Stimulated activated CD4-positive, alpha-beta T cell treated with anti-CD3 and anti-CD28 coated beads, Interleukin-1b, Interleukin-23, amount 100 ng/mL, for 48 hours (primary cell): ENCODE measurements around the gene RAB34.

Experiments
- DNase-seq: peaks from one replicate; pipeline ENCODE4 v3.0.0-alpha.2; 2020

The RAB34 gene

DNA sequence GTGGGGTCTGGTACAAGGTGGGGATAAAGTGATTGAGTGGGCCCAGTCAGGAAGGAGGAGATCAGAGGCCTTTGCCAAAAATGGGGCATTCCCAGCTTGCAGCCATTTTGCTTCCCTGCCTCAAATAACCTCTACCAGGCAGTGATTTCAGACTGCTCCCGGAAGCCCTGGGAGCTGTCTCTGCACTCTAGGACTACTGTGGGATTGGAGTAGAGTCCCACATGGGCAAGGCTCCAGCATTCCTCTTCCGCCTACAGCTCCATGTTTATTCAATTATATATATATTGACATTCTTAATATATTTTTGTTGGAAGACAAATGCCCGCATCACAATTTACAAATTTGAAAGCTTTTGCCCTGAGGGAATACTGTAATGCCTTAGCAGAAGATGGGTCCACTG, 42.2 kb downstream of the RAB34 start:
- DNase-seq, result no peak

DNA sequence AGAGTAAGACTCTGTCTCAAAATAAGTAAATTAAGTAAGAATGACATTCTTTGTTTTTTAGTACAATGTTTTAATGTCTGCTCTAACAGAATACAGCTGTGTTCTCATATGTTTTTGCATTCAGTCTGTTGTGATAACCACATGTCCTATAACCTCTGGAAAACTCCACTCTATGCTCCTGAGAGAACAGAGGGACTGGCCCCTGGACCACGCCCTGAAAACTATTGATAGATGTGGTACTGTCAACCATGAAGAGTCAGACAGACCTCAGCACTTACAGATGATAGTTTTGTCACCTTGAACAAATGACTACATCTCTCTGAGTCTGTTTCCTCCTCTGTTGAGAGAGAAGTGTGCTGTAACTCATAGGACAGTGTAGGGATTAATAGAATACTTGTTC, 47.8 kb downstream of the RAB34 start:
- DNase-seq, result no peak

DNA sequence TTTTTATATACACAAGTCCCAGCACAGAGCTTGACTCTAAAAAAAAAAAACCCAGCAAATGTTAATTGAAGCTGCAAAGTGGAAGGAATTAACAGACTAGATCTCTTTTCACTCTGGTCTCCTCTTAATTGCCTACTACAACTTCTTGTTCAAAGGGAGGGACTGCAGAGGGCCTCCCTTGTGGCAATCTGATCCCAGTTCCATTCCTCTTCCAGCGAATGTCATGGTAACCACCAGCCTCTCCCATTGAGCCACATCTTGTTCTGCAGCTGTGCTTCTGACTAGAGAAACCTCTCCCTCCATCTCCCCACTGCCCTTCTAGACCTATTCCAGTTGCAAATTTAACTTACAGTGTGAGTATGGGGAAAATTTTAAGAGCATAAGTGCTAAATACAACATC, 49.8 kb downstream of the RAB34 start:
- DNase-seq, result no peak

DNA sequence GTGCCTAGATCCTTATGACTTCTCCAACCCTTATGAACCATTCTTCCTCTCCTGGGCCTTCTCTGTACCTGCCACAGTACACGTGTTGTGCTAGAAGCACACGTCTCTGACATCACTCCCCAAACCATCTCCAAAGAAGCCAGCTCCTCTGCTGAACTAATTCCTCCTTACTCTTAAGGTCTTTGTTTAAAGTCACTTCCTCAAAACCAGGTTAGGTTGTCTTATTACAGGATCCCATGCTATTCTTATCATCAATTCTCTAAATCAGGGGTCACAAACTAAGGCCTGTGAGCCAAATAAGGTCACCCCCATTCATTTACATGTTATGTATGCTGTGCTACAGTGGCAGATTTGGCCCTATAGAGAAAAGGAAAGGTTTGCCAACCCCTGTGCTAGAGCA, 51.7 kb downstream of the RAB34 start:
- no peak for DNase-seq
